Stimulated activated CD4-positive, alpha-beta T cell treated with anti-CD3 and anti-CD28 coated beads, TNF-alpha, amount 100 ng/mL, for 4 hours (primary cell): ENCODE data around the gene PDE4D.

Source experiments
- DNase-seq, 3 experiments: peaks; one replicate each; pipeline ENCODE4 v3.0.0-alpha.2; 2020; ENCODE audit warnings: low read depth in 3 of 3

The PDE4D gene

DNA sequence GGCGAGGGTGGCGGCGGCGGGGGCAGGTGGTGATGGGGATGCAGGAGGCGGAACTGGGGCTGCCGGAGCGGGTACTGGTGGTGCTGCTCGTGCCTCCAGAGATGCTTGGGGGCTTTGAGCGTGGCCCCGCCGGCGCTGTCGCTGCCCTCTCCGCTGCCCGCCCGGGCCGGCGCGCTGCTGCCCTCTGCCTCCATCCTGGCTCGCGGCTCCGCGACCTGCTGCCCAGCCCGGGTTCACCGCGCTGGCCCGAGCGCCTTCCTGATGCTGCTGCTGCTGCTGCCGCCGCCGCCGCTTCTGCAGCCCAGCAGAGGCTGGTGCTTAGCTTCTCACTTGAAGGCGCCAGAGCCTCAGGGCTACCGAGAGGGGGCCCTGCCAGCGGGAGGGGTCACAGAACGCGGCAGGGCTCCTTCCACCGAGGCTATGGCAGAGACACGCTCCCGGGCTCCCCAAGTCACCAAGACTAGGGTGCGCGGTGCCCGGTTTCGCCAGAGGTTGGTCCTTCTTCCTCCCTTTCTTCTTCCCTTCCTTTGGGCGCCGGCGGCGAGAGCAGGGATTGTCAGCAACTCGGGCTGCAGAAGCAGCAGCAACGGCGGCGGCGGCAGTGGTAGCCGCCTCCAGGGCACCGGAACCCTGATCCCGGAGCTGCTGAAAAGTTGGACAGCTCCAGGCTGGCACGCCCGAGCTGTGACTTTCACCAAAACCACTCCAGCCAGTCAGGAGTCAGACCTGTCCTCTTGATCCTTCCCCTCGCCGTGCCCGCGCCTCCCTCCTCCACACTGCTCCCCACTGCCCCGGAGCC lies at the start of gene PDE4D:
PDE4D (minus strand) TSS at position 298 of the 799 bp plus-strand sequence.
- DNase-seq, result no peak

DNA sequence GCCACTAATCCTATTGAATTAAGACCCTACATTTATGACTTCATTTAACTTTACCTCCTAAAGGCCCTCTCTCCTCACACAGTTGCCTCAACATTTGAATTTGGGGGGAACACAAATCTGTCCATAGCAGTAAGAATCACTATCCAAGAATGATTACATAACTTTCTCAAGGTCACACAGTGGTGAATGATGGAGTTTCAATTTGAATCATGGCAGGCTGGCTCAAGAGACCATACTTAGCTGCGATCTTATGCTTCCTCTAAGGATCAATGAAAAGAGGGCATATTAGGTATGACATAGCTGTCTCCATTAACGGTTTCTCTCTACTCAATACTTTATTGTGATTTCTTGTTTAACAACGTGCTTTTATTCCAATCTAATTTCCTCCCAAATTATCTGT lies 44.1 kb upstream of the PDE4D start:
- DNase-seq, result no peak

DNA sequence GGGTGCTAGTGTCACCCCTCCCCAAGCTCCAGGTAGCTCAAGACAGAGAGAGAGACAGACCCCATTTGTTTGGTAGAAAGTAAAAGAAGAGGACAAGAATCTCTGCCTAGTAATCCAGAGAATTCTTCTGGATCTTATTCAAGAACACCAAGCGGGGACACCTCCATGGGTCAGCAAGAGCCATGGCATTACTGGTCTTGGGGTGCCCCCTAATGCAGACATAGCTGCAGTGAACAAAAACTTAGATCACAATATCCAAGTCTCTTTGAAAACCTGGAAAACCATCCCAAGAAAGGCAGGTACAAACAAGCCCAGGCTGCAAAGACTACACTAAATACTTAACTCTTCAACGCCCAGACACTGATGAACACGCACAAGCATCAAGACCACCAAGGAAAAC lies 29.9 kb upstream of the PDE4D start:
- no peak for DNase-seq

DNA sequence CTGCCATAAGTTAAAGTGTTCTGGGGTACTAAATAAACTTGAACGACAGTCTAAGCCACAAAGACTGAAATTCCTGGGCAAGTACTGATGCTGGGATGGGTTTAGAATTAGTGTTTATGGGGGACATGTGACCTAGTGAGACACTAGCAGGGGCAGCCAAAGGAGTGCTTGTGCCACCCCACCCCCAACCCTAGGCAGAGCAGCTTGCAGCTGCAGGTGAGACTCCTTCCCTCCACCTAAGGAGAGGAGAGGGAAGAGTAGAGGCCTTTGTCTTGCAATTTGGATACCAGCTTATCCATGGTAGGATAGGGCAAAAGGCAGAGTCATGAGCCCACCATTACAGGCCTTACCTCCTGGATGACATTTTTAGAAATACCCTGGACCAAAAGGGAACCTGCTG lies 28.7 kb upstream of the PDE4D start:
- no peak for DNase-seq

DNA sequence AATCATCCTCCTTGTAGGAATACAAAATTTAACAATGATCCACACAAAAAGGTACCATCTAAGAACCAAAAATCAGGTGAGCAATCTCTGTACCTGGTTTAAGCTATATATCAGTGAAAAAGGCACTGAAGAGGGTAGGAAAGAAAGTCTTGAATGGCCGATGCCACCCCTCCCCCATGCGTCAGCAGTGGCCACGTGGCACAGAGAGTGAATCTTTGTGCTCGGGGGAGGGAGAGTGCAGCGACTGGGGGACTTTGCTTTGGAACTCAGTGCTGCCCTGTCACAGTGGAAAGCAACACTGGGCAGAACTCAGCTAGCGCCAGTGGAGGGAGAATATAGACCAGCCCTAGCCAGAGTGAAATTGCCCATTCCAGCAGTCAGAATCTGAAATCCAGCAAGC lies 28.3 kb upstream of the PDE4D start:
- no peak for DNase-seq

DNA sequence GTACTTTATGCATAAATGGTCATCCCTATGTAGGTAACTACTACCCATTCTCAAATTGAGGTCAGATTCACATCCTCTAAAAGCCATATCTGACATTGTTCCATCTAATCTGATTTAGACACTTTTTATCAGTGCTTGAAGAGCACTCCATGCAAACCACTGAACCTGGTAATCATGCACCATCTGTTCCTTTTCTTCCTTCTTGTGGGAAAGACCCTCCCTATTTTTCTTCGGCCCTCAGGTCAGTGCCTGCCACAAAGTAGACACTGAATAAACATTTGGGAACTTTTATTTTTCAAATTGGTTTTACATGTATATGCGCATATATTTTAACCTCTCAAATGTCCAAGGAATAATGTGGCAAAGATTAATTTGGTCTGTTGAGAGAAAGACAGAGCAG lies 26.0 kb upstream of the PDE4D start:
- no peak for DNase-seq

DNA sequence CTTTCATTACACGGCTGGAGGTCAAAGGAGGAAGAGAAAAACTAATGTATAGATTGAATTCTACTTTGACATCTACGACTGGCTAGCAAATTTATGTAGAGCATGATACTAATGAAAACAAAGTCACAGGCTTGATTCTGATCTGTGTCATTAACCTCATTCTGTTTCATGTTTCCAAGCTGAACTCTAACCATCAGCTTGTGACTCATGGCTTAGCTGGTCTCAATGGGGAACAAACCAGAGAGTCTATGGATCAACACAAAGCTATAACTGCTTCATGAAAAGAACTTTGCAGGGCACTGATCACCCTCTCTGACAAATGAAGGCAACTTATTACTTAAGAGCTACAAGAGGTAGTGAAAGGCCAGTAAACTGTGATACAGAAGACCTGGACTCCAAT lies 23.6 kb upstream of the PDE4D start:
- DNase-seq, result no peak

DNA sequence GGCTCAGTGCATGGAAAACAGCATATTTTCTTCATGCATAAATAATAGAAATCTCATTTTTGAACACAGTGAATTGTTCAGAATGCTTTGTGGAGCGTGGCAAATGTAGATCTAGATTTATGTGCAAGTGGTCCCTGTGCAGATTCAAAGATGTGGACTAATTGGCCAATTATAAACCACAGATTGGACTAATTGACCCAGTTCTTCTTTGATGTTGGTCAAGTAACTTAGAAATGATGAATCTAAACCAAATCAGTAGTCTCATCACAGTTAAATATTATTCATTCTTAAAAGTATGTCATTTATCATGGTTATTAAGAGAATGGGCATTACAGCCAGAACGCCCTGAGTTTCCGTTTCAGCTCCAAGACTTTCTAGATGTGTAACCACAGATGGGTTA lies 11.7 kb upstream of the PDE4D start:
- no peak for DNase-seq

DNA sequence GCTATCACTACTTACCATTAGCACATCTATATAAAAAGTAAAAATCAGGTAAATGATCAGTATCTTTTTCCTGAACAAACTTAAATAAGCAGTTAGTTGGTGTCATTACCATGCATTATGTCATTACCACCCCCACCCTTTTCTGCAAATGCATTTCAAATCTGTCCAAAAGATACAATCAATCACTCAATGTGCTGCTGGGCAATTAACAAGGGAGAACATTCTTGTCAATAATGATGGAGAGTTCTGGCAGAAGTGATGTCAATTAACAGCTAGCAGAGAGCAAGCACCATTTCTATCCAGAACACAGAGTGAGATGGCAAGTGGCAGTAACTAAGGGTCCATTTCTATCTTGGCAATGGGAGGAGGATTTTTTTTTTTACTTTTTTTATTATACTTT lies 3.5 kb upstream of the PDE4D start:
- no peak for DNase-seq

DNA sequence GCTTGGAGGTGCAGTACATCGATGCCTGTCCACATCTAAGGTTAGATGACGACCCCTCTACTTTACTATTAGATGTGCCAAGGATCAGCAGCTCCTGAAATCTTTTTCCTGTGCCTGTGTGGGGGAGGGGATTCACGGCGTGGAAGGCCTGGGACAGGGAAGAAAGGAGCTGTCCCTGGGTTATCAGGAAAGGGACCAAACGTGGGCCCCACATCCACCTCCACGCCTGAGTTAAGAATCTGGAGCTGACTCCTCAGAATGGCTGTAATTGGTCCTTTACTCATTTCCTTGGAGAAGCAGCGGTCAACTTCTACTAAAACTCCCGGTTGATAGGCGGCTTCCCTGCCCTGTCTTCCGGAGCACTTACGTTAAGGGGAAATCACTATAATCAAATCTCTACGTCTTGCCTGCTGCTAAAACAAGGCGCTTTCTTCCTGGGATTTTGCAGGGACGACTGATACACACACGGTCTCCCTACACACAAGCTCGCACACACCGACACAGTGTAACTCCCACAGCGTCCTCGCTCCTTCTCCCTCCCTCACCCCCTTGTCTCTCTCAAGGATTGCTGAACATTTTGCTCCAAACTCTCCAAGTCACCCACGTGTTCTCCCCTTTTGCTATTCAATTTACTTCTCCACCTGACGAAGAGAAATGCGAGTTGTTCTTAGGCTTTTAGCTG lies 1.4 kb downstream of the PDE4D start:
- no peak for DNase-seq

DNA sequence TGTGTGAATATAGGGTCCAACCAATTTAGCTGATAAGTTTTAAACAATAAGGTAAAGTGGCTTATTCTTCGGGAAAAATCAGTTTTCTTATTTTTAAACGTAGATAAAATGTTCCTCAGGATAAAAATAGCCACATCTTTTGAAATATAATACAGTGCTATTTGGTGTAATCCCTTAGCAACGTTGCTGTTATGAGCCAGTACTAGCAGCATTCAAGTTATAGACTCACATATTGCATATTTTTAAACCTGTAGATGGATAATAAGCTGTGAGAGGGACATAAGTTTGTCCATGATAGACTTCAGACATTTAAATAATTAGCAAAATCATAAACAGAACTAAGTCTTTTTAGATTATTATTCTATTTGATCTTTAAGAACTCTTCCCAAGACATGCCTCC lies 6.3 kb downstream of the PDE4D start:
- DNase-seq, result no peak

DNA sequence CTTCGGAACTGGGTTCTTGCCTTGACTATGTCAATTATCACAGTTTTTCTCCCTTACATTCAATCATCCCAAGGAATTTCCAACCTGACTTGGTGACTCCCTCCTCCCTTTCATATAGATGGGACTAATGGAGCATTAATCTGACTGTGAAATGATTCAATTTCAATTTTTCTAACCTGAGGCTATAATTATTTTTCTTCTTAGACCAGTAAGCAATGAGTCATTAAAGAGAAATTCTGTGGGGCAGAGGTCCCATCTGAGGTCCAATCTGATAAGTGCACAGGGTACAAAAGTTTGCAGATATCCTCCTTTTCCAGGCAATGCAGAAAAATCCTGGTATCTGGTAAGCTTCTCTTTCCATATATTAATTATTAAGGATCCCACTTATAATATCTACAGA lies 18.9 kb downstream of the PDE4D start:
- DNase-seq, result no peak

DNA sequence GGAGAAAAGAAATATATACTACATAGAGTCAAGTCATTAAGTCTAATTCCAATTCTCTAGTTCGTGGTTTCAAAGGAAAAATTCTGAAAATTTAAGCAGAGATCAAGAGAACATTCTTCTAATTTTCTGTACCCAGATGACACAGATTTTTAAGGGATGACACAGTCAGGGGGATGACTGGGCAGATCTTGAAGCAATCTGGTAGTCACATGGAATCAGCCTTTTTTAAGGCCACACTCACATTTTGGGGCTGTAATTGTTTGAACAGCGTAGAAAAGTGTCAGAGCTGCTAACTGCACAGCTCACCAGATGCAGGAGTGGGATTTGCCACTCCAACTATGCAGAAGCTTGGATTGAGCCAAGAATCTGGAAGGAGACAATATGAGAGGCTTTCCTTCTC lies 20.4 kb downstream of the PDE4D start:
- DNase-seq, result no peak

DNA sequence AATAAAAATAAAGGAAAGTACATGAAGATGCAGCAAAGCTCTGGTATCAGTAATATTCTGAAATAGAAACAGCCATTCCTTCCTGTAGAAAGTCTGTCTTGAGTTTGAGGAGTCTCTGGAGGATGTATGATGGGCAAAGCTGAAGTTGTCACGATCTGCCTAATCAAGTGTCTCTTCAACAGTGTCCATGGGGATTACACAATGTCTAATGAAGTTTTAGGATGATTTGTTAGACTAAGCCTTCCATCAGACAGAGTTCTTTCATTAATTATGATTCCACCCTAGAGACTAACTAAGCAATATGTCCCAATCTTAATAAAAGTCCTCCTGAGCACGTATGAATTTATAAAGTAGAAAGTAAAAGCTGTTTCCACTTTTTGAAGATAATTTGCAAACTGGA lies 26.9 kb downstream of the PDE4D start:
- DNase-seq, result no peak

DNA sequence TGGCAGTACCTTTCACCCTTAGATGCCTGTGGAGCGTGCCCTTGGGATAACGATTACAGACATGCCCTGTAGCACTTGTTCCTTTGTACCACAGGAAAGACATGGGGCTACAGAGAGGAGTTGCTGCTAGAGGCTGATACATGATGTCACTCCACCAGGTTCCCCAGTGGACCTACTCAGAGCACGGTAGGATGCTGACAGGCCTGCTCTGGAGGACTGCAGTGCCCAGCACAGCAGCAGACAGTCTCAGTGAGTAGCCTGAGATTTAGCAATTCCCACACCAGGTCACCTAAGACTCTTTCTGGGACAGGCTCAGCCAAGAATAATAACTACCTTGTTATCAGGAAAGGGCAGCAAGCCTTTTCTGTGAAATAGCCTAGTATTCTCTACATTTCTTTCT lies 28.8 kb downstream of the PDE4D start:
- no peak for DNase-seq

DNA sequence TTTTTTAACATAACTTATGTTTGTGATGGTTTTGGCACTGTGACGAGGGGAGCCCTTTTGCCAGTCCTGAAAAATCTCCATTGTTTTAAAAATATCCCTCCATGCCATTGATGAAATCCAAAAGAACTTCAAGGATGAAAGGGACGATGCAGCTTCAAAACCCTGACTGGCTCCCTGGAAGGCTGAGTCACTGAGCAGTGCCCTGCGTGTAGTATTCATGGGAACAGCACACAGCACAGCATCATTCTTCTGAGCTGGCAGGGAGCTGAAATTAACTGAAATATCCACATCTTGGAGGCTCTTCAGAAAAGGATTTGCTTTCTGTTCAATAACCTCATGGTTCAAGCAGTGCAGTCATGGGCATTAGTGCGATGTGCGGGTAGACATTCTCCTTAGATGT lies 29.7 kb downstream of the PDE4D start:
- no peak for DNase-seq

DNA sequence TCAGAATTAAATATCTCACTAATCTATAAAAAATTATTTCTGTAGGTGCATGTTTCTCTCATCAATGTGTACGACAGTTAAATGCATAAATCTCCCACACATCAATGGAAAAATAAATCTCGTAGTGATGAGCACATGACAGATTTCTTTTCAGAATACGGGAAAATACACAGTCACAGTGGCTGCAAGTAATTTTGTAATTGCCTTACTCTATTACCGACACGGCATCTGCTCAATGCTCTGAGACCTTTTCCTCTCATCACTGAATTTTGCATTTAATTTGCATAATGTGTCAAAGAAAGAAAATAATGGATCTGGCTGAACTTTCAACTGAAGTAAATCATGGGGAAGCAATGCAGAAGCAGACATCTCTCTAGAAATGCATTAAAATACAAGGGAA lies 37.2 kb downstream of the PDE4D start:
- DNase-seq, result no peak

DNA sequence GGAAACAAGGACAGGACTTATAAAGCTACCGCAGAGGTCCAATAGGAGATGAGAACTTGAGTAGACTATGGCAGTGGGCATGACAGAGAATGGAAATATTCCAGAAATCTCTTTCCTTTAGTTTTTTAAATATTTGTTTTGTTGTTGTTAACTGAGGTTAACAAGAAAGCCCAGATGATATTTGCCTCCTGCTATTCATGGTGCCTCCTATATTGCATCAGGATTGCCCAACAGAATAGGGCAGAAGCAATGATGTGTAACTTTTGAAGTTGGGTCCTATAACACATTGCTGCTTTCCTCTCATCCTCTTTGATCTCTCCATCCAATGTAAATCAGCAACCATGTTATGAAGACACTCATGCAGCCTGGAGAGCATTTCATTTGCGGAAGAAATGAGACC lies 42.8 kb downstream of the PDE4D start:
- no peak for DNase-seq

DNA sequence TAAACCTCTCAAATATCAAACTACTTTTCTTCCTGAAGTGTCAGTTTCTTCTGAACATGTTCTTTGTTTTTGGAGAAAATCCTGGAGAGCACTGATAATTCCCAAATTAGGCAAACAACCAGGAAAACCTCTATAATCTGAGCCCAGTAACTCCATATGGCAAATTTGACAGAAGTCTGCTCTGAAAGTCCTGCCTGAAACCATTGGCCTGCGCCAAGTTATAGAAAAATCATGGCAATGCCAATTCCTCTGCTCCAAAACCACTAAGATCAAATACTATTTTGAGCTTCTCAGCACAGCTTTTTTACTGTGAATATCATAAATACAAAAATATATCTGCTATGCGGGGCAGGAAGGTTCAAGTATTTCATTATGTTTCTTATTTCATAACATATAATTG lies 45.9 kb downstream of the PDE4D start:
- no peak for DNase-seq

DNA sequence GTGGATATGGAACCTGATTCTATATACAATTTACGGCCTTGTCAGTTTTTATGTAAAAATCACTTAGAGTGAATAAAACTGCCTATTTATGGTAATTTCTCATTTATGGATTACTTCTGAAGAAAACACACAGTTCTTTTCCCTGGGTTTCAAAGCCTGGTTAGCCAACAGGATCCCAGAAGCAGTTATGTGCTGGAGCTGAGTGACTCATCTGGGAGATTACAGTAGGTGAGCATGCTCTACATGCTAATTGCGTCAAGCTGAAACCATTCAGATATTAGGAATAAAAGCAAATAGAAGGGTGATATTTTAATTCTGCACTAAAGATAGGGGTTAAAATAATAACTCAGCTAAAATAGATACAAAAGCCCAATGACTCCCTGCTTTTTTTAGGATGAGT lies 47.8 kb downstream of the PDE4D start:
- DNase-seq, result no peak

DNA sequence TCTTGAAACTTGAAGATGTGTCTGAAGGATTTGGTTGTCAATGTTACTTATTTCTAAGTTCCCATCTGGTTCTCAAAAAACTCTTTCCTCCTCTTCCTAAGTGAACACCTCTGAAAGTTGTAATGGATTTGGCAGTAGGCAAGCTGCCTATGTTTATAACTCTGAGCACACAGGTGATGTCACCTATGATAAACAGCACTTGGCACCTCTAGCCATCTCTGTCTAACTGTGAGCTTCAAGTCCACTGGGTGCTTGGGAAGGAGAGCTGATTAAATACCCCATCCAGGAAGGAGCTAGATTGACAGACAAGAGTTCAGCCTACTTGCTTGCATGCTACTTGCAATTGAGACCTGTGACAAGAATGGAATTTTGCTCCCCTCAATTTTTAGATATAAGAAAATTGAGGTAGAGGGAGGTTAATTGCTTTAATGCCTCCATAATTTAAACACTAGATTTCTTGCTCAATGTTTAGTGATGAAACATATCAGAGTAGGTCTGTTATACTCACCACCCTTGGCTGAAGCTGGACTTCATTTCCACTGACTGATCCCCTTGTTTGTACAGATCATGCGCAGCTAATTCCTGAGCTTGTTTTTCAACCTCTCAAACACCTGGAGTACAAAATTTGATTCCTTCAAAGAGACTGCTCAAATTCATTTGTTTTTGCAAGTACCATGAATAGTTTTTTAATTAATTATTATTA lies 49.9 kb downstream of the PDE4D start:
- no peak for DNase-seq

DNA sequence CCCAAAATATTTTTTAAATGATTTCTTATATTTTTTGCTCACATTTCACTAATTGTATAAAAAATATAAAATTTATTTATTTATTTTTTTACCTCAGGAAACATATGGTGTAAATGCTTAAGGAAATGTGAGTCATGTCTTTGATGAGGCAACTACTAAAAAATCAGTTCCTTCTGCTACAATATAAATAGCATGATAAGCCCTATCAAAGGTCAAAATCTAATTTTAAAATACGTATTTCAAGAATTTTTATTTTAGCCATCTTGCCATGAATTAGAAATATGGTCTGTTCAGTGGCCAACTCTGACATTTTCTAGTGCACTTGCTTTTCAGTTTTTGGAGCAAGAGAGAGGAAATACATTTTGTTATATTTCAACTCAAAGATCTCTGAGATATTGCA lies 50.5 kb downstream of the PDE4D start:
- no peak for DNase-seq

DNA sequence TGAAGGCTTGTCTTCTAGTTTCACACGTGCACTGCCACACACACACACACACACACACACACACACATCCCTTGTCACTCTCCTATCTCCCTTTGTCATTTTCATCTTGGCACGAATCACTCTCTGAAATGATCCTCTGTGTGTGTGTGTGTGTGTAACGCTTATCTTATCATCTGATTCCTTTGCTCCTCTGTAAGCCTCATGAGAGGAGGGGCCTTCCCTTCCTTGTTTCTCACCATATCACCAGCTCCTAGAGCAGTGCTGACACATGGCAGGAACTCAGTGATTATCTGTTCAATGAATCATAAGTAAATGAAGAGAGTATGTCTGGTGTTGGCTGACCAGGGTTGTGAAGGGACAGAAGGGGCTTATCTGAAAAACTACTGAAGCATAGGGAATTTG lies 53.3 kb downstream of the PDE4D start:
- DNase-seq, result no peak
